Measurements from ENCODE around the gene CAPN9.
A peak's percentile ranks its signal among the peaks of the same experiment; 100 is the strongest.

The CAPN9 gene

GRCh38 chr1:230768903-230769570, 21.8 kb downstream of the CAPN9 start:
- H3K9ac ChIP-seq (ENCODE audit: low read depth in 1 of 2, low read length in 2 of 2): no peak overlapping the region
- peaks cover 0 to 2% of the 10 kb centered on the region in 2 donors for H3K27me3 ChIP-seq (ENCODE audit: control insufficient read depth in 2 of 2, insufficient read depth in 2 of 2, low read length in 2 of 2)
- no peak overlapping the region for H3K27ac ChIP-seq (ENCODE audit: low read depth in 2 of 2, low read length in 2 of 2)
- H3K4me3 ChIP-seq (ENCODE audit: low read length in 2 of 2): no peak overlapping the region
- peaks cover 0 to 8% of the 10 kb centered on the region in 2 donors for H3K36me3 ChIP-seq (ENCODE audit: control insufficient read depth in 2 of 2, insufficient read depth in 2 of 2, low read length in 2 of 2)
- H3K9me3 ChIP-seq (ENCODE audit: control insufficient read depth in 2 of 2, low read length in 2 of 2): no peaks in the 10 kb centered on the region
- H3K4me1 ChIP-seq (ENCODE audit: control insufficient read depth in 2 of 2, insufficient read depth in 2 of 2, low read length in 2 of 2): no peaks in the 10 kb centered on the region

- Histone ChIP-seq H3K36me3 (ENCODE audit: control insufficient read depth in 2 of 2, insufficient read depth in 2 of 2, low read length in 2 of 2) (peaks cover 0 to 9% of the 10 kb centered on the region in 2 donors), H3K4me3 (ENCODE audit: low read length in 2 of 2) (no peak overlapping the region), H3K4me1 (ENCODE audit: control insufficient read depth in 2 of 2, insufficient read depth in 2 of 2, low read length in 2 of 2) (no peaks in the 10 kb centered on the region), H3K27ac (ENCODE audit: low read depth in 2 of 2, low read length in 2 of 2) (no peak overlapping the region), H3K9me3 (ENCODE audit: control insufficient read depth in 2 of 2, low read length in 2 of 2) (no peaks in the 10 kb centered on the region), H3K27me3 (ENCODE audit: control insufficient read depth in 2 of 2, insufficient read depth in 2 of 2, low read length in 2 of 2) (peaks cover 0 to 2% of the 10 kb centered on the region in 2 donors), H3K9ac (ENCODE audit: low read depth in 1 of 2, low read length in 2 of 2) (no peak overlapping the region)
Measured at GRCh38 chr1:230770317-230770716, 23.1 kb downstream of the CAPN9 start.

- peaks cover 0 to 2% of the 10 kb centered on the region in 2 donors for H3K27me3 ChIP-seq (ENCODE audit: control insufficient read depth in 2 of 2, insufficient read depth in 2 of 2, low read length in 2 of 2)
- H3K9ac ChIP-seq (ENCODE audit: low read depth in 1 of 2, low read length in 2 of 2): no peak overlapping the region
- H3K4me3 ChIP-seq (ENCODE audit: low read length in 2 of 2): no peak overlapping the region
- H3K4me1 ChIP-seq (ENCODE audit: control insufficient read depth in 2 of 2, insufficient read depth in 2 of 2, low read length in 2 of 2): no peaks in the 10 kb centered on the region
- H3K36me3 ChIP-seq (ENCODE audit: control insufficient read depth in 2 of 2, insufficient read depth in 2 of 2, low read length in 2 of 2): peaks cover 0 to 12% of the 10 kb centered on the region in 2 donors
- H3K27ac ChIP-seq (ENCODE audit: low read depth in 2 of 2, low read length in 2 of 2): no peak overlapping the region
- H3K9me3 ChIP-seq (ENCODE audit: control insufficient read depth in 2 of 2, low read length in 2 of 2): no peaks in the 10 kb centered on the region
Measured at GRCh38 chr1:230771773-230772354, 24.7 kb downstream of the CAPN9 start.

GRCh38 chr1:230772457-230773395, 25.5 kb downstream of the CAPN9 start:
- peak overlapping the region in 1 of 2 donors; percentile 38 for H3K9ac ChIP-seq (ENCODE audit: low read depth in 1 of 2, low read length in 2 of 2)
- peaks cover 0 to 12% of the 10 kb centered on the region in 2 donors for H3K36me3 ChIP-seq (ENCODE audit: control insufficient read depth in 2 of 2, insufficient read depth in 2 of 2, low read length in 2 of 2)
- H3K4me3 ChIP-seq (ENCODE audit: low read length in 2 of 2): no peak overlapping the region
- H3K9me3 ChIP-seq (ENCODE audit: control insufficient read depth in 2 of 2, low read length in 2 of 2): no peaks in the 10 kb centered on the region
- peaks cover 0 to 2% of the 10 kb centered on the region in 2 donors for H3K27me3 ChIP-seq (ENCODE audit: control insufficient read depth in 2 of 2, insufficient read depth in 2 of 2, low read length in 2 of 2)
- no peaks in the 10 kb centered on the region for H3K4me1 ChIP-seq (ENCODE audit: control insufficient read depth in 2 of 2, insufficient read depth in 2 of 2, low read length in 2 of 2)
- no peak overlapping the region for H3K27ac ChIP-seq (ENCODE audit: low read depth in 2 of 2, low read length in 2 of 2)

GRCh38 chr1:230773396-230774033, 26.3 kb downstream of the CAPN9 start:
- Histone ChIP-seq H3K4me1 (ENCODE audit: control insufficient read depth in 2 of 2, insufficient read depth in 2 of 2, low read length in 2 of 2) (no peaks in the 10 kb centered on the region), H3K9me3 (ENCODE audit: control insufficient read depth in 2 of 2, low read length in 2 of 2) (no peaks in the 10 kb centered on the region), H3K9ac (ENCODE audit: low read depth in 1 of 2, low read length in 2 of 2) (peak overlapping the region in 1 of 2 donors; percentile 38), H3K27me3 (ENCODE audit: control insufficient read depth in 2 of 2, insufficient read depth in 2 of 2, low read length in 2 of 2) (peaks cover 0 to 2% of the 10 kb centered on the region in 2 donors), H3K4me3 (ENCODE audit: low read length in 2 of 2) (no peak overlapping the region), H3K36me3 (ENCODE audit: control insufficient read depth in 2 of 2, insufficient read depth in 2 of 2, low read length in 2 of 2) (peaks cover 0 to 12% of the 10 kb centered on the region in 2 donors), H3K27ac (ENCODE audit: low read depth in 2 of 2, low read length in 2 of 2) (no peak overlapping the region)

GRCh38 chr1:230778916-230779590, 31.9 kb downstream of the CAPN9 start:
- Histone ChIP-seq H3K27me3 (ENCODE audit: control insufficient read depth in 2 of 2, insufficient read depth in 2 of 2, low read length in 2 of 2) (no peaks in the 10 kb centered on the region), H3K4me1 (ENCODE audit: control insufficient read depth in 2 of 2, insufficient read depth in 2 of 2, low read length in 2 of 2) (no peaks in the 10 kb centered on the region), H3K27ac (ENCODE audit: low read depth in 2 of 2, low read length in 2 of 2) (no peak overlapping the region), H3K4me3 (ENCODE audit: low read length in 2 of 2) (no peak overlapping the region), H3K9ac (ENCODE audit: low read depth in 1 of 2, low read length in 2 of 2) (no peak overlapping the region), H3K9me3 (ENCODE audit: control insufficient read depth in 2 of 2, low read length in 2 of 2) (no peaks in the 10 kb centered on the region), H3K36me3 (ENCODE audit: control insufficient read depth in 2 of 2, insufficient read depth in 2 of 2, low read length in 2 of 2) (peaks cover 0 to 8% of the 10 kb centered on the region in 2 donors)

- no peak overlapping the region for H3K9ac ChIP-seq (ENCODE audit: low read depth in 1 of 2, low read length in 2 of 2)
- no peak overlapping the region for H3K4me3 ChIP-seq (ENCODE audit: low read length in 2 of 2)
- H3K4me1 ChIP-seq (ENCODE audit: control insufficient read depth in 2 of 2, insufficient read depth in 2 of 2, low read length in 2 of 2): no peaks in the 10 kb centered on the region
- no peaks in the 10 kb centered on the region for H3K9me3 ChIP-seq (ENCODE audit: control insufficient read depth in 2 of 2, low read length in 2 of 2)
- H3K27ac ChIP-seq (ENCODE audit: low read depth in 2 of 2, low read length in 2 of 2): no peak overlapping the region
- peaks cover 0 to 10% of the 10 kb centered on the region in 2 donors for H3K36me3 ChIP-seq (ENCODE audit: control insufficient read depth in 2 of 2, insufficient read depth in 2 of 2, low read length in 2 of 2)
- H3K27me3 ChIP-seq (ENCODE audit: control insufficient read depth in 2 of 2, insufficient read depth in 2 of 2, low read length in 2 of 2): no peaks in the 10 kb centered on the region
Measured at GRCh38 chr1:230781131-230781530, 33.9 kb downstream of the CAPN9 start.

- no peak overlapping the region for H3K9ac ChIP-seq (ENCODE audit: low read depth in 1 of 2, low read length in 2 of 2)
- no peak overlapping the region for H3K4me3 ChIP-seq (ENCODE audit: low read length in 2 of 2)
- H3K4me1 ChIP-seq (ENCODE audit: control insufficient read depth in 2 of 2, insufficient read depth in 2 of 2, low read length in 2 of 2): no peaks in the 10 kb centered on the region
- H3K36me3 ChIP-seq (ENCODE audit: control insufficient read depth in 2 of 2, insufficient read depth in 2 of 2, low read length in 2 of 2): peaks cover 0 to 7% of the 10 kb centered on the region in 2 donors
- no peak overlapping the region for H3K27ac ChIP-seq (ENCODE audit: low read depth in 2 of 2, low read length in 2 of 2)
- H3K9me3 ChIP-seq (ENCODE audit: control insufficient read depth in 2 of 2, low read length in 2 of 2): no peaks in the 10 kb centered on the region
- H3K27me3 ChIP-seq (ENCODE audit: control insufficient read depth in 2 of 2, insufficient read depth in 2 of 2, low read length in 2 of 2): no peaks in the 10 kb centered on the region
Measured at GRCh38 chr1:230781594-230781993, 34.4 kb downstream of the CAPN9 start.

GRCh38 chr1:230784163-230784562, 37.0 kb downstream of the CAPN9 start:
- no peaks in the 10 kb centered on the region for H3K9me3 ChIP-seq (ENCODE audit: control insufficient read depth in 2 of 2, low read length in 2 of 2)
- H3K27me3 ChIP-seq (ENCODE audit: control insufficient read depth in 2 of 2, insufficient read depth in 2 of 2, low read length in 2 of 2): no peaks in the 10 kb centered on the region
- H3K4me3 ChIP-seq (ENCODE audit: low read length in 2 of 2): no peak overlapping the region
- peaks cover 0 to 6% of the 10 kb centered on the region in 2 donors for H3K36me3 ChIP-seq (ENCODE audit: control insufficient read depth in 2 of 2, insufficient read depth in 2 of 2, low read length in 2 of 2)
- no peaks in the 10 kb centered on the region for H3K4me1 ChIP-seq (ENCODE audit: control insufficient read depth in 2 of 2, insufficient read depth in 2 of 2, low read length in 2 of 2)
- H3K9ac ChIP-seq (ENCODE audit: low read depth in 1 of 2, low read length in 2 of 2): no peak overlapping the region
- no peak overlapping the region for H3K27ac ChIP-seq (ENCODE audit: low read depth in 2 of 2, low read length in 2 of 2)
